Left lung (tissue), 10 donors: ENCODE data around the gene RAB11FIP5. TPM values are rescaled to one million over a fixed set of nuclear protein-coding genes. Genes with fewer than 3 reads are reported as not detected.

ENCODE experiments used
- ATAC-seq: fragments of 200-7000 bp; cut with Tn5 transposase; one replicate; pipeline ENCODE4 v1.9.1; 2020; ENCODE audit warnings: moderate library complexity
- DNase-seq, 4 donors: peaks; one replicate each; pipeline ENCODE4 v3.0.0-alpha.2; 2013 to 2020
- H3K27ac ChIP-seq, 2 donors: fragments of 200-600 bp; sonication (generic) in 1 of 2; one replicate each; pipeline versions ENCODE4 v1.5.0 to v1.8.0; 2020 to 2021
- H3K27me3 ChIP-seq, 2 donors: fragments of 200-600 bp; sonication (generic) in 1 of 2; one replicate each; pipeline versions ENCODE4 v1.5.0 to v1.8.0; 2020 to 2021
- H3K36me3 ChIP-seq, 2 donors: fragments of 200-600 bp; sonication (generic) in 1 of 2; one replicate each; pipeline versions ENCODE4 v1.5.0 to v1.8.0; 2020 to 2021
- H3K4me1 ChIP-seq, 2 donors: fragments of 200-600 bp; one replicate each; pipeline ENCODE4 v1.8.0; 2021
- H3K4me3 ChIP-seq, 2 donors: fragments of 200-600 bp; sonication (generic) in 1 of 2; one replicate each; pipeline versions ENCODE4 v1.5.0 to v1.8.0; 2020 to 2021; ENCODE audit warnings: mild to moderate bottlenecking in 1 of 2
- H3K9me3 ChIP-seq, 2 donors: fragments of 200-600 bp; sonication (generic) in 1 of 2; one replicate each; pipeline versions ENCODE4 v1.5.0 to v1.8.0; 2020 to 2021
- intact Hi-C, 2 donors: fragments of 100-400 bp; cut with DNase I; formaldehyde crosslinking; loops; one replicate each; pipeline versions ENCODE4 v1.11.2 to v1.14.2; 2022
- polyA plus RNA-seq, 6 donors: library from polyadenylated mRNA; unstranded; fragments of 120-200 nt; gene quantifications; one replicate each; pipeline ENCODE4 v1.2.1, GENCODE V29; 2013; ENCODE audit not compliant: insufficient read length in 6 of 6
- total RNA-seq, 2 donors: library from RNA; stranded (reverse); fragmentation: NEBNext Ultra II Directional; extraction: Animal tissue kit (Norgen Biotek cat#: 25700); gene quantifications; one replicate each; pipeline ENCODE4 v1.2.1, GENCODE V29; 2021
- TF ChIP-seq, protein P1 (sequence below), 2 donors: fragments of 200-600 bp; sonication (generic) in 1 of 2; IDR thresholded peaks; one replicate each; pipeline versions ENCODE4 v1.5.0 to v1.8.0; 2021; ENCODE audit warnings: antibody characterized with exemption in 2 of 2
- donor health status: DM: no; HTN: yes; CAD: no.
- donor health status: DM: no; HTN: no; CAD: no.

RAB11FIP5 gene
- total and polyA plus RNA-seq, 8 donors: 8.5 to 29.8 (median 14.2) TPM

DNA sequence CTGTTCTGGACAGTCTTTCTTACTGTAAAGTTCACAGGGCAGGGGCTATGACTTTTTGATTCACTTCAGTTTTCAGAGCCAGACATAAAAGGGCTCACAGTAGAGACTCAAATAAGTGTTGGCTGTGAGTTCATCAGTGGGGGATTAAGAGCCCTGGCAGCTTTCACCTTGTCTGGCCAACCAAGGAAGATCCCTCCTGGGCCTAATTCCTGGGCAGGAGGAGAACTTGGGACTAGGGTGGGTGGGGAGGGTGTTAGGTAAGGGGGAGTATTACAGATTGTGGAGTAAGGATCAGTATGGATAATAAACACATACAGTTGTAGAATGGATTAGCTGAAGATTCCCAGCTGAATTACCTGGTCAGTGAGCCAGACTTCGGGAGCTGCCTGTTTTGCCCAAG lies 40.3 kb downstream of the RAB11FIP5 start:
- no peak for DNase-seq
- no peaks in the 10 kb centered on the region for H3K27me3 ChIP-seq
- peak overlapping the region in 1 of 2 donors; percentile 95 for H3K4me3 ChIP-seq
- H3K36me3 ChIP-seq: peaks cover 0 to 11% of the 10 kb centered on the region in 2 donors
- peak overlapping the region; percentile 91 to 98 for H3K27ac ChIP-seq
- TF ChIP-seq, protein P1, sequence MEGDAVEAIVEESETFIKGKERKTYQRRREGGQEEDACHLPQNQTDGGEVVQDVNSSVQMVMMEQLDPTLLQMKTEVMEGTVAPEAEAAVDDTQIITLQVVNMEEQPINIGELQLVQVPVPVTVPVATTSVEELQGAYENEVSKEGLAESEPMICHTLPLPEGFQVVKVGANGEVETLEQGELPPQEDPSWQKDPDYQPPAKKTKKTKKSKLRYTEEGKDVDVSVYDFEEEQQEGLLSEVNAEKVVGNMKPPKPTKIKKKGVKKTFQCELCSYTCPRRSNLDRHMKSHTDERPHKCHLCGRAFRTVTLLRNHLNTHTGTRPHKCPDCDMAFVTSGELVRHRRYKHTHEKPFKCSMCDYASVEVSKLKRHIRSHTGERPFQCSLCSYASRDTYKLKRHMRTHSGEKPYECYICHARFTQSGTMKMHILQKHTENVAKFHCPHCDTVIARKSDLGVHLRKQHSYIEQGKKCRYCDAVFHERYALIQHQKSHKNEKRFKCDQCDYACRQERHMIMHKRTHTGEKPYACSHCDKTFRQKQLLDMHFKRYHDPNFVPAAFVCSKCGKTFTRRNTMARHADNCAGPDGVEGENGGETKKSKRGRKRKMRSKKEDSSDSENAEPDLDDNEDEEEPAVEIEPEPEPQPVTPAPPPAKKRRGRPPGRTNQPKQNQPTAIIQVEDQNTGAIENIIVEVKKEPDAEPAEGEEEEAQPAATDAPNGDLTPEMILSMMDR (IDR thresholded peaks at IDR 0.05): no peak
- H3K9me3 ChIP-seq: no peaks in the 10 kb centered on the region
- H3K4me1 ChIP-seq: peaks cover 13 to 28% of the 10 kb centered on the region in 2 donors
- no peak for ATAC-seq
- intact Hi-C loops: no loop called here

DNA sequence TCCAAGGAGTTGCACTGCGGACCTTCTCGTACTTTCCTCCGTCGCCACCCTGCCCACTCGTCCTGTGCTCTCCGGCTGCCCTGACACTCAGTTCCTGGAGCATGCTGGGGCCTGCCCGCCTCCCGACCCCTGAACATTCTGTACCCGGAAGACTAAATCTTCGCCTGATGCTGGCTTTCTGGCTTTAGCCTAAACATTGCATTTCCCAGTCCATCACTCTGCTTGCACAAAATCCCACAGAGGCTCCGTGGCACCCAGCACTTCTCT lies 40.7 kb downstream of the RAB11FIP5 start:
- DNase-seq (peak in 2 of 4 donors; percentile 29 to 57), ATAC-seq (peak; percentile 7)
- Histone ChIP-seq H3K27me3 (no peaks in the 10 kb centered on the region), H3K36me3 (peaks cover 0 to 11% of the 10 kb centered on the region in 2 donors), H3K27ac (peak overlapping the region; percentile 91 to 98), H3K4me1 (peaks cover 13 to 28% of the 10 kb centered on the region in 2 donors), H3K9me3 (no peaks in the 10 kb centered on the region), H3K4me3 (peak overlapping the region; percentile 88 to 95)
- intact Hi-C loops: no loop called here
- TF ChIP-seq, protein P1 (IDR thresholded peaks at IDR 0.05): no peak

DNA sequence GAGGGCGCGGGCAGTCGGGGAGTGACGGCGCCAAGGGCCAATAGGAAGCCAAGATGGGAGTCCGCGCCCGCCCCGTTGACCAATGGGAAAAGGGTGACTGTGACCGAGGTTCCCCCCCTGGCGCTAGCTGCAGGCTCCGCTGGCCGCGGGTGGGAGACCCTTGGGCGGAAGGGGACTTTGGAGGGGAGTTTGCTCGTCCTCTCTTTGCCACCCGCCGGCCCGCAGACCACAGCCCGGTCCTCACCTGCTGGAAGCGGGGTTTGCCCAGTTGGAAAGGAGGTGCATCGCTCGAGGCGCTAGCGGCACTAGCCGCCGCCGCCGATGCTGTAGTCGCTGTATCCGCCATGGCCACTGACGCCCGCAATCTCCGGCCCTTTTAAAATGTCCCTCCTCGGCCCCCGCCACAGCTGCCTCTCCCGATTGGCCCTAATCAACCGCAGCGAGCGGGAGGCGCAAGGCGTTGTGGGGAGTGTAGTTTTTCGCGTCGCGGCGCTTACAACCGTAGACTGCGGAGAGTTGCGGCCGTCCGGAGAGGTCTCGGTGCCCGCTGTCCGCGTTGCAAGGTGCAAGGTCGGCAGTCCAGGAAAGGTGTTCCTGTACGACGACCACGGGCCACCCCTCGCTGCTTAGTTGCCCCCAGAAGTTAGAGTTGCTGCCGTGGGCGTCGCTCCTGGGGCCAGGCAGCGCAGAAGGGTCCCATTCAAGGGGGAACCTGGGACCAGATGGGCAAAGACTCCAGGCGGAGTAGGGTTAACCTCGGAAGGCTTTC lies 41.2 kb downstream of the RAB11FIP5 start, which contains the start of gene SFXN5:
TSS of gene SFXN5 (minus strand) at position 353 of the 769 bp plus-strand sequence. CDS start at position 346, 7 bp downstream.
- ATAC-seq: peak; percentile 96
- TF ChIP-seq, protein P1 (IDR thresholded peaks at IDR 0.05): peak in 1 of 2 donors; percentile 31
- intact Hi-C loops: no loop called here

DNA sequence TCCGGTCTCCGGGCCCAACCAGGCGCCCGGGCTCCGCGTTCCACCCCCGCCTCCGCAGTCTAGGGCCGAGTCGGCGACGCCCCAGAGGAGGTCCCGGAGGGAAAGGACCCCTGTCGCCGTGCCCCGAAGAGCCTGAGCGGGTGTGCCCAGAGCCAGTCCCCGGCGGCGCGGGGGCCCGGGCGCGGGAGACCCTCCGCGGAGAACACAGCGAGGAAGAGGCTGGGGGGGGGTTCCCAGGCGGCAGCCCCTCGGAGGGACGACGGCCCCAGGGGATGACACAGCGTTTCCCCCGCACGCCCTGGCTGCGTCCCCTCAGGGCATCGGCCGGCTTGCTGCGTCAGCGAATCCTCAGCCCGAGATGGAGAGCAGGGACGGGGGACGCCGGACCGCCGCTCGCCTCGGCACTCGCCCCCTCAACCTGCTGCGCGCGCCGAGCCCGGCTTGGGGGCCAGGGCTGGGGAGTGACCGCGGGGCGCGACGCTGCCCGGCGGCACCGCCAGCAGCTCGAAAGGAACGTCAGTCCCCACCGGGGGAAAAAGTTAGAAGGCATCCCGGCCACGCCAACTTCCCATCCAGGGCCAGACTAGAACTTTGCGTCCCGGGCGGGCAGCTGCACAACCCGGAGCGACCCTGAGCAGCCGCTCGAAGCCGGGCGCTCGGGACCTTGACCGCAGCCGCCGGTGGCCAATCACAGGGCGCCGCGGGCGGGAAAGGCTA lies 41.9 kb downstream of the RAB11FIP5 start:
- intact Hi-C loops: no loop called here
- H3K27me3 ChIP-seq: no peaks in the 10 kb centered on the region
- DNase-seq: peak in 3 of 4 donors; percentile 53 to 90 (median 54)
- peaks cover 0 to 8% of the 10 kb centered on the region in 2 donors for H3K36me3 ChIP-seq
- H3K4me1 ChIP-seq: peaks cover 13 to 28% of the 10 kb centered on the region in 2 donors
- peak; percentile 36 for ATAC-seq
- TF ChIP-seq, protein P1 (IDR thresholded peaks at IDR 0.05): no peak
- H3K27ac ChIP-seq: peak overlapping the region; percentile 91 to 98
- H3K4me3 ChIP-seq: peak overlapping the region; percentile 88 to 95
- H3K9me3 ChIP-seq: no peaks in the 10 kb centered on the region

More for the DNA sequence above, 41.2 kb downstream of the RAB11FIP5 start, which contains the start of gene SFXN5:
- peak within 1 kb of the TSS; percentile 91 to 98 for H3K27ac ChIP-seq
- peaks cover 0 to 11% of the 10 kb centered on the region in 2 donors for H3K36me3 ChIP-seq
- peaks cover 13 to 28% of the 10 kb centered on the region in 2 donors for H3K4me1 ChIP-seq
- no peaks in the 10 kb centered on the region for H3K9me3 ChIP-seq
- H3K4me3 ChIP-seq: peak within 1 kb of the TSS; percentile 88 to 95
- H3K27me3 ChIP-seq: no peaks in the 10 kb centered on the region
- DNase-seq: peak; percentile 97 to 98 (median 98)
